GM18505 (cell line): ENCODE data around the gene FCHSD2.

Source experiments
- ATAC-seq: cut with Tn5 transposase; IDR thresholded peaks from one replicate; pipeline ENCODE4 v1.9.1; 2021; ENCODE audit not compliant: unreplicated experiment
- POLR2A ChIP-seq: IDR thresholded peaks from 4 replicates; pipeline ENCODE4 v1.6.1; 2011; ENCODE audit warnings: borderline replicate concordance; ENCODE audit not compliant: insufficient read depth, insufficient read length; ENCODE audit errors: extremely low read depth

Gene FCHSD2

DNA sequence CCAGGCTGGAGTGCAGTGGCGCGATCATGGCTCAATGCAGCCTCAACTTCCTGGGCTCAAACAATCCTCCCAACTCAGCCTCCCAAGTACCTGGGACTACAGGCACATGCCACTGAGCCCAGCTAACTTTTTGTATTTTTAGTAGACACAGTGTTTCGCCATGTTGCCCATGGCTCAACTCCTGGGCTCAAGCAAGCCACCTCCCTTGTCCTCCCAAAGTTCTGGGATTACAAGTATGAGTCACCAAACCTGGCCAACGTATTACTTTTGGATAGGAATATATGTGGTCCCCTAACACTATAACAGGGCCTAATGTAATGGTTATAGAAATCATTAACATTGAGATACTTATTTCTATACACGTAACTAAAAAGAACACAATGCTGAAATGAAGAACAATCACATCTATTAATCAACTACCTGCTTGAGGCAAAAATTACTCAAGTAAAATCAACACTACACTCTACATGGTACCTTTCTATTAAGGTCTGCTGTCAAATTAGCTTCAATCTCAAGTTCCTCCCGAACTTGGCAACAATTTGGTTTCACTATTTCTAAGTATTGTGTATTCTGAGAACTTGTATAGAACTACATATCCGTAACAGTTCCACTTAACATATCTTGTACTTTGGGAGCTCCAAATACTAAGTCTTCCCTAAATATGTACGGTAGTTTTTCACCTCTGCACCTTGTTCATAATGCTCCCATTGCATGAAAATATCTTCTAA lies 124.9 kb downstream of the FCHSD2 start:
- TF ChIP-seq POLR2A = no peak
- no peak for ATAC-seq

DNA sequence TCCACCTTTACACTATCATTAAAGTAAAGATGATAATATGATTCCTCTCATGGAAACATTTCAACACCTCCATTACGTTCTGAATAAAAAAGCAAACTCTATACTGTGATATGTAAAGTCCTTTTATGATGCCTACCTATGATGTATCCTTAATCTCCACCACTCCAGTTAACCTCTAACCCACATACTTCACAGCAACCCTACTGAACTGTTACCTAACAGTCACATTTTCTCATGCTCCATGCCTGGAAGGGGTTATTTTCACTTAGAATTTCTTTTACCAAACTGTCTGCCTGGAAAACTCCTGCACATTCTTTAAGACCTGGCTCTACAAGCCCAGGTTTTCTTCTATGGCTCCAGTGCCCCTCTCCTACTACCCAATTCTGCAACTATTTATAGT lies 129.1 kb downstream of the FCHSD2 start:
- no peak for ATAC-seq
- TF ChIP-seq POLR2A = no peak

DNA sequence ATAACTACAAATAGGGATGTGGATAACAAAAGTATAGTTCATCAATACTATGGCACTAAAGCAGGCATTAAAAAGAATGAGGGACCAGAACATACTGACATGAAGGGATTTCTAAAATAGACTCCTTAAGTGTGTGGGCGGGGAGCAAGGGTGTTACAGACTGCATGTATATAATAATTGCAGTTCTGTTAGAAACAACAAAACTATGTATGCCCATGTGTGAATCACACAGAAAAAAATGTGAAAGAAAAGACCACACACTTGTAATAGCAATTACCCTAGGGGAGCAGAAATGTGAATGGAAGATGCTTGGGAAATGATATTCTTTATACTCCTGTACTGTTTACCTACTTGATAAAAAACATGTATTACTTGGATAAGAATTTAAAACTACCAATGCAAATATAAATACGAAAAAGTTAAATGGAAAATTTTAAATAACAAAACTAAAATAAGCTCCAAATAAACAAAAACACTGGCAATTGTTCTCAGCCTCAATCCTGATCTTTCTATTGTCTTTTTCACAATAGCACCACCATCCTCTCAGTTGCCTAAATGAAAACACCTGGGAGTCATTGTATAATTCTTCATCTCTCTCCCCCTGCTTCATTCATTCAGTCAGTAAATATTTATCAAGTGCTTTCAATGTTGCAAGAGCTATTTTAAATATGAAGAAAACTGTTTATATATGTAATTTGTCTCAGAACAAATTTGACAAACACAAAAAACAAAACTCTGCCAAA lies 129.8 kb downstream of the FCHSD2 start:
- TF ChIP-seq POLR2A = no peak
- ATAC-seq = no peak

- ATAC-seq = no peak
- TF ChIP-seq POLR2A = no peak
Measured at GRCh38 chr11:73011126-73011817, 130.8 kb downstream of the FCHSD2 start.

DNA sequence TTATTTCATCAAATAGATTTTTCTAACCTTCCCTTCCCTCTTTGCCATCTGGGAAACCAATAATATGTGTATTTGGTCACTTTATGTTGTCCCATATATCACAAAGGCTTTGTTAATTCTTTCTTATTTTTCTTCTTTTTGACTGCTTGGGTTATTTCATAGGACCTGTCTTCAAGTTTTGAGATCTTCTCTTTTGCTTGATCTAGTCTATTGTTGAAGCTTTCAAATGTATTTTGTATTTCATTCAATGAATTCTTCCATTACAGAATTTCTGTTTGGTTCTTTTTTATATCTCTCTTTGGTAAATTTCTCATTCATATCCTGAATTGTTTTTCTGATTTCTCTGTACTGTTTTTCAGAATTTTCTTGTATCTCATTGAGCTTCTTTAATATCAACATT lies 132.1 kb downstream of the FCHSD2 start:
- ATAC-seq = no peak

DNA sequence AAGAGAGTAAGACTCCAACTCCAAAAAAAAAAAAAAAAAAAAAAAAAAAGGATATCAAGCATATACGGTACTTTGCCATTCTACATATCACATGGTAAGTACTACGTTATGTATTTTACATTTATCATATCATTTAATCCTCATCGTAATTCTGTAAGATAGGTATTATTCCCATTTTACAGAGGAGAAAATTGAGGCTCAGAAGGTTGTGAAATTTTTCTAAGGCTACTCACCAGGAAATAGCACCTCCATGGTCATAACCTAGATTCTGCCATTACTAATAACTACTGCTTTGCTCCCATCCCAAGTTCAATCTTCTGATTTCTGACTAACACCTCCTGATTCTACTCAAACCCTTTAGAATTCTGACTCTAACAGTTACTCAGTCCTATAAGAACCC lies 138.0 kb downstream of the FCHSD2 start:
- no peak for TF ChIP-seq POLR2A
- no peak for ATAC-seq

More for the DNA sequence above, 132.1 kb downstream of the FCHSD2 start:
- TF ChIP-seq POLR2A = no peak

GRCh38 chr11:73003088-73003487 lies 139.0 kb downstream of the FCHSD2 start:
- no peak for TF ChIP-seq POLR2A
- no peak for ATAC-seq

GRCh38 chr11:73002214-73002613 lies 139.9 kb downstream of the FCHSD2 start:
- TF ChIP-seq POLR2A = no peak
- ATAC-seq = no peak

- ATAC-seq = no peak
- TF ChIP-seq POLR2A = no peak
Measured at GRCh38 chr11:73001615-73002014, 140.5 kb downstream of the FCHSD2 start.

DNA sequence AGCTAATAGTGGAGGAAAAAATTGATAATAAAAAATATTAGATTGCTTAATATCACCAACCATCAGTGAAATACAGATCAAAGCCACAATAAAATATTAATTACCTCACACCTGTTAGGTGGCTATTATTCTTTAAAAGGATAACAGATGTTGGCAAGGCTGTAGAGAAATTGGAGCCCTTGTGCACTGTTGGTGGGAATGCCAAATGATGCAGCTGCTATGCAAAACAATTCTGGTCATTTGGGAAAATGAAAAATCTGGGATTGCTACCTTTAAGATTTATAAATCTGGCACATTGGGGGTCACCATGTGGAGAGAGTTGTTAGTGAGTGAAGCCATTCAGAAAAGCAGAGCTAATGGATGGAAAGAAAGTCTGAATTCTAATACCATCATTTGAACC lies 143.4 kb downstream of the FCHSD2 start:
- ATAC-seq = no peak
- no peak for TF ChIP-seq POLR2A

DNA sequence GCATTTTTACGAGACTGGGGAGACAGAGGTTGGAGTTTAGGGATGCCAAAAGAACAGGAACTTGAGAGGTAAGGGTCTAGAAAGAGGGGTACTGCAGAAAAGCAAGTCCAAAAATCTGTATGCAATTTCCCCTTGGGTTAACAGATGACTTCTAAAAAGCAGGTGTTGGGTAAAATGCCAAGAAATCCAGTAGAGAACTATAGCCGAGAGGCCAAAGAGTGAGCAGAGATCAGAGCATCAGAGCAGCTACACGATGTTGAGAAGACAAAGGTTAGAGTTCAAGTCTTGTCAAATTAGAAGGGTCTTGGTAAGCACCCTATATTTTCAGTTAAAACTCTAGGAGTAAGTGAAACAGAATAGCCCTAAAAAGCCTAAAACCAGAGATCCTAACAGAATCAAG lies 145.2 kb downstream of the FCHSD2 start:
- no peak for TF ChIP-seq POLR2A
- no peak for ATAC-seq

DNA sequence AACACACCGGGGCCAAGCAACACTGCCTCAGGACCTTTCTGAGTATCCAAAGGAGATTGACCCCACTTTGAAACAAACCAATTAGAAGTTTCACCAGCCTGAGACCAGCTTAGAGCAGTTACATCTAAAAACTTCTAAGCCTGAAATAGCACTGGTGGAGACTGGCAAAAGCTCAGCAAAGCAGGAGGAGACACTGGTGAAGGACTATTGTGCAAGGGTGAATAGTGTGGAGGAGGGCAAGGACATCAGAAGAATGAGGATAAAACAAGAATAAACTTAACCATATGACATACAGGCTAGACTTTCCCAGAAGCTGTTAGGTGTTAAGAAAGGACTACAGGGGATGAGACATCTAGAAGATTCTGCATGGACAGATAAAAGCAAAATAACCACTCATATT lies 152.4 kb downstream of the FCHSD2 start:
- TF ChIP-seq POLR2A = no peak
- ATAC-seq = no peak

DNA sequence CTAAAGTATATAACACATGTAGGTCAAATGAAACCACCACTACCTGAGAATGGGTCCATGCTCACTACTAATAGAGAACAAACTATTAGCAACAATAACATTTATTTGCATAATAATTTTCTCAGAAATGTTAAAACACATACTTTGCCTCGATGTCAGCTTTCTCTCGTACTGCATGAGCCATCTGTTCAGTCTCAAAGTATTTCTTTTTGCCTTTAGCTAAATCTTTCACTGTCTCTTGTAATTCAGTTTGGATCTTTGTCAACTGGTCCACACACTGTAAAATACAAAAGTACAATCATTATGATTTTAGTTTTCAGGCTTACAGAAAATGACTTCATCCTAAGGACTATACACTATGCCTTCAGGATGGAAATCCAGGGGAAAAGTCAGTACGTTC lies 153.3 kb downstream of the FCHSD2 start:
- TF ChIP-seq POLR2A = no peak
- ATAC-seq = no peak

DNA sequence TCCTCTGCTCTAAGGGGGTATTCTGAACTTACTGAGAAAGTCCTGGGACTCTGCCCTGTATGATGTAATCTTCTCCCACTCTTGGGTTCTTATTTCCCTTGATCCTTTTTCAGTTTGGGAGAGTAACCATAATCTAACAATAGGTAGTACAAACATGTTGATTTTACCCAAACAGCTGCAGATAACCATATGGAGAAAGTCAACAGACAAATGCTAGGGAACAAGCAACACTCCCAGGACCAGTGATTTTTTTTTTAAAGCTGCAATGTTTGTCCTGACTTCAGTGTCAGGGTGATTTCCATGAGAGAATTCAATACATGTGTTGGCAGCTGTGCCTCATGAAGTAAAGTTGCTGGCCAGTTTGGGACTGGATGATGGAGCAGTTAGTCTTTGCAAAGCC lies 156.5 kb downstream of the FCHSD2 start:
- no peak for TF ChIP-seq POLR2A
- ATAC-seq = no peak

DNA sequence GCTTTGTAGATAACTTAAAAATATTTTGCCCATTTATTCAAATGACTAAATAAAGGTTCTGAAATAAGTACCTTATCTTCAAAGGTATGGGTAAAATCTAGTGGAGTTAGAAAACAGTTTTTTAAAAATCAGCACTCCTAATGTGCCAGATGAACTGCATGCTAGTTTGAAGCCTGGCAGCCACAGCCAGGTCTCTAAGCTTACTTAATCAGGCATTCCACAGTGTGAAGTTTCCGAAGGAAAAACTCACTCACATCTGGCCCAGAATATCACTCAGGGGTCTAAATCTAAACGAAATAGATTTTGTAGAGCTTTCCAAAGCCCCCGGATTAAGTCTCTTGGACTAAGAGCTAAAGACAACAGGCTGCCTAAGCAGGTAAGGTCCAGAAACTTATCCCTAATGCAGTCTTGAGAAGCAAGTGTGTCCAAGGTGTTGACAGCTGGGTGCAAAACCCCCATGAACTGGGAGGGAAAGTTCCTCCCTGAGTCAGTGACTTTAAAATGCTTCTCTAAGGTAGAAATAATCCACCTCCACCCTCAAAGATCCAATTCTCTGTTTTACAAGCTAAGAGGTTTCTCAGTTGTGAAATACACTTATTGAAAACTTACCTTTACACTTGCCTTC lies 157.6 kb downstream of the FCHSD2 start:
- ATAC-seq = no peak
- no peak for TF ChIP-seq POLR2A
